Upper lobe of left lung (tissue), 4 donors: ENCODE data around the gene APBB1IP.
"Not testable (repeated sequence)": the region's sequence is repeated elsewhere in the genome, so short reads cannot be mapped to it uniquely, and the experiment has no call there.

ENCODE experiments used
- POLR2A ChIP-seq, 4 donors: fragments of 450-650 bp; IDR thresholded peaks; one replicate each; pipeline ENCODE4 v1.5.1; 2016 to 2017; ENCODE audit warnings: antibody characterized with exemption in 4 of 4, mild to moderate bottlenecking in 2 of 4
- POLR2AphosphoS5 ChIP-seq, 2 donors: sonication (generic); formaldehyde crosslinking; IDR thresholded peaks; one replicate each; pipeline ENCODE4 v1.5.1; 2017; ENCODE audit warnings: antibody characterized with exemption in 2 of 2
- TF ChIP-seq, protein P1 (sequence below), 6 experiments: fragments of 450-650 bp in 4 of 6; fragments of 200-600 bp in 2 of 6; sonication (generic) in 2 of 6; IDR thresholded peaks; one replicate each; pipeline ENCODE4 v1.5.1; 2016 to 2019; ENCODE audit warnings: antibody characterized with exemption in 6 of 6

DNA sequence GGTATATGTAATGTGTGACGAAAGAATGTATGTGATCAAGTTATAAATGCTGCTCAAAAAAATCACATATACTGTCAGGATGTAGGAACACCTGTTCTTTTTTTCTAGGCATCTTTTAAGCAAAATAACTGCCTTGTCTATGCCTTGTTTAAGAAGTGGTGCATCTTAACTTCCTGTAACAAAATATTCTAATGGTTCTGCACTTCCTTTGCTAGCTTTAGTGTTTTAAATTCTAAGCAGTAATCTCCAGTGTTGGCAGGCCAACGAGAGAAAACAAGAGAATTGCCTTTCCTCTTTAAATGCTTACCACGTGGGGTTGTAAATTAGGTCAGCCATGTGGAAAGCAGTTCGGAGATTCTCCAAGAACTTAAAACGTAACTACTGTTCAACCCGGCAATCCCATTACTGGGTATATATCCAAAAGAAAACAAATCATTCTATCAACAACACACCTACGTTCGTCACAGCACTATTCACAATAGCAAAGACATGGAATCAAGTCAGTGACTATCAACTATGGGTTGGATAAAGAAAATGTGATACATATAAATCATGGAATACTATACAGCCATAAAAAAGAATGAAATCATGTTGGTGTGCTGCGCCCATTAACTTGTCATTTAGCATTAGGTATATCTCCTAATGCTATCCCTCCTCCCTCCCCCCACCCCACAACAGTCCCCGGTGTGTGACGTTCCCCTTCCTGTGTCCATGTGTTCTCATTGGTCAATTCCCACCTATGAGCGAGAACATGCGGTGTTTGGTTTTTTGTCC, 166.4 kb downstream of the APBB1IP start:
- TF ChIP-seq, protein P1, sequence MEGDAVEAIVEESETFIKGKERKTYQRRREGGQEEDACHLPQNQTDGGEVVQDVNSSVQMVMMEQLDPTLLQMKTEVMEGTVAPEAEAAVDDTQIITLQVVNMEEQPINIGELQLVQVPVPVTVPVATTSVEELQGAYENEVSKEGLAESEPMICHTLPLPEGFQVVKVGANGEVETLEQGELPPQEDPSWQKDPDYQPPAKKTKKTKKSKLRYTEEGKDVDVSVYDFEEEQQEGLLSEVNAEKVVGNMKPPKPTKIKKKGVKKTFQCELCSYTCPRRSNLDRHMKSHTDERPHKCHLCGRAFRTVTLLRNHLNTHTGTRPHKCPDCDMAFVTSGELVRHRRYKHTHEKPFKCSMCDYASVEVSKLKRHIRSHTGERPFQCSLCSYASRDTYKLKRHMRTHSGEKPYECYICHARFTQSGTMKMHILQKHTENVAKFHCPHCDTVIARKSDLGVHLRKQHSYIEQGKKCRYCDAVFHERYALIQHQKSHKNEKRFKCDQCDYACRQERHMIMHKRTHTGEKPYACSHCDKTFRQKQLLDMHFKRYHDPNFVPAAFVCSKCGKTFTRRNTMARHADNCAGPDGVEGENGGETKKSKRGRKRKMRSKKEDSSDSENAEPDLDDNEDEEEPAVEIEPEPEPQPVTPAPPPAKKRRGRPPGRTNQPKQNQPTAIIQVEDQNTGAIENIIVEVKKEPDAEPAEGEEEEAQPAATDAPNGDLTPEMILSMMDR (IDR thresholded peaks at IDR 0.05) = not testable (repeated sequence)
- not testable (repeated sequence) for TF ChIP-seq POLR2A, POLR2AphosphoS5 (IDR thresholded peaks at IDR 0.05)
